Stimulated activated CD4-positive, alpha-beta T cell treated with anti-CD3 and anti-CD28 coated beads, Interleukin-12 subunit alpha, Interleukin-12 subunit beta, amount 100 ng/mL, for 48 hours (primary cell): ENCODE data around the gene TLDC2.
"Not testable (repeated sequence)": the region's sequence is repeated elsewhere in the genome, so short reads cannot be mapped to it uniquely, and the experiment has no call there.

ENCODE experiments used
- DNase-seq, 3 donors: peaks; one replicate each; pipeline ENCODE4 v3.0.0-alpha.2; 2020; ENCODE audit warnings: low read depth in 2 of 3, low spot score in 1 of 3

Gene TLDC2

GRCh38 chr20:36866681-36867495, 9.1 kb upstream of the TLDC2 start:
- no peak for DNase-seq

DNA sequence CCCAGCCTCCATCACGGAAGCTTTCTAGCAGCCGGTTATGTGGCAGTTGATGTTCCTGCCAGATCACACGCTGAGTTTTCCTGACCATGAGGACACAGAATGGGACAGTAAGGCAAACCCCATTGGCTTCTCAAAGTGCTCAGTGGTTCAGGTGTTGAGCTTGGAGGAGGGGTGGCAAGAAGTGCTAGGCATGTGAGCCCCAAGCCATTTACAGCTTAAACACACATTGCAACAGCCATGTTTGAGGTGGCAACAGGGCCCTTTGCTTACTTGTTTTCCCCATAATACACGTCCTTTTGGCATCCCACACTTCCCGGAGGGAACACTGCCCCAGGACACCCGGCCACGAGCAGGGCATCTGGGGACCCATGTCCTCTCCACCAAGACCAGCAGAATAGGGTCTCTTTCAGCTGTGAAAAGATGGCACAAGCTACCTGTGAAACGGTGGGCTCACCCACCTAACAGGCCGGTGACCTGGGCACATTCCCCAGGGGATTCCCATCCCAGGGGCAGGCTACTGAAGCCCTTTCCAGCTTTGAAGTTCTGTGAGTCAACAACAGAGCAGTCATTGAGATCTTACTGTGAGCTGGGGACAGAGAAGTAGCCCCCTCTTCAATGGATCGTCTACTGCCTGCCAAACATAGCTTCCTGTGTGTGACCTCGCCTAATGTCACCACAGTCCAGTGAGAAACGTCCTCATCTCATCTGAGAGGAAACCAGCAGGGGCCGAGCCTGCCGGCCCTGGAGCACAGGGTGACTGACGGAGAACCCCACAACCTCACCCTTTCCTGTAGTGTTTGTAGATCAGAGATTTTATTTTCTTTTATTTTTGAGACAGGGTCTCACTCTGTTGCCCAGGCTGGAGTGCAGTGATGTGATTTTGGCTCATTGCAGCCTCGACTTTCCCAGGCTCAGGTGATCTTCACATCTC, 4.0 kb upstream of the TLDC2 start:
- DNase-seq, result no peak

- no peak for DNase-seq
These were observed 3.1 kb upstream of the TLDC2 start for GRCh38 chr20:36872852-36873251.

- DNase-seq, result no peak
These were observed 2.3 kb upstream of the TLDC2 start for GRCh38 chr20:36873498-36874189.

- not testable (repeated sequence) for DNase-seq
These were observed 845 bp upstream of the TLDC2 start for GRCh38 chr20:36875093-36875492.

DNA sequence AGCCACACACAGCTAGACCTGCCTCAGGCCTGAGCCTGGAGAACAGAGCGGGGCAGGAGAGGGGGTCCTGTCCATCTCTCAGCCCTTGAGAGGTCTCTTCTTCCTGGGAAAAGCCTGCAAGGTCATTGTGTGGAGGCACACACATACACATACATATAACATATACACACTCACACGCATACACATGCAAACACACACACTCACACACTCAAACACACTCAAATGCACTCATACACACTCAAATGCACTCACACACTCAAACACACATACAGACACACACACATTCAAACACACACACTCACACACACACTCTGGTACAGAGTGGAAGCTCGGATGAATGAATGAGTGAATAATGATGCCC, 515 bp downstream of the TLDC2 start:
- no peak for DNase-seq

DNA sequence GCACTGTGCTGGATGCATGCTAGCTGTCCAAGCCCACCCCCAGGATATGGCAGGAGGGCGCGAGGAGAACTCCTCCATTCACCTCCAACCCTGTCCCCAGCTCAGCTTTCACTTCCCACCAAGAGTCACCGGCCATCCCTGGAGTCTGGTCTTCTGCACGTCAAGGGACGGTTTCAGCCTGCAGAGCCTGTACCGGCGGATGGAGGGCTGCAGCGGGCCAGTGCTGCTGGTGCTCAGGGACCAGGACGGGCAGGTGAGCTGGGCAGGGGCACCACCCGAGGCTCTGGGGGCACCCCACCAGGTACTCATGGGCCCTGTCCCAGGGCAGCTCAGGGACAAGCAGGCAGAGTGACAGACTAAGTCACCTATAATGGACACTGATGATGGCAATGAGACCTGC, 3.0 kb downstream of the TLDC2 start:
- DNase-seq, result no peak

GRCh38 chr20:36880741-36881250, 4.9 kb downstream of the TLDC2 start:
- no peak for DNase-seq

GRCh38 chr20:36881331-36881730, 5.4 kb downstream of the TLDC2 start:
- DNase-seq, result no peak

GRCh38 chr20:36881888-36882287, 6.0 kb downstream of the TLDC2 start:
- DNase-seq, result peak in 1 of 3 donors; percentile 21

- DNase-seq, result no peak
These were observed 8.1 kb downstream of the TLDC2 start for GRCh38 chr20:36883977-36884535.

DNA sequence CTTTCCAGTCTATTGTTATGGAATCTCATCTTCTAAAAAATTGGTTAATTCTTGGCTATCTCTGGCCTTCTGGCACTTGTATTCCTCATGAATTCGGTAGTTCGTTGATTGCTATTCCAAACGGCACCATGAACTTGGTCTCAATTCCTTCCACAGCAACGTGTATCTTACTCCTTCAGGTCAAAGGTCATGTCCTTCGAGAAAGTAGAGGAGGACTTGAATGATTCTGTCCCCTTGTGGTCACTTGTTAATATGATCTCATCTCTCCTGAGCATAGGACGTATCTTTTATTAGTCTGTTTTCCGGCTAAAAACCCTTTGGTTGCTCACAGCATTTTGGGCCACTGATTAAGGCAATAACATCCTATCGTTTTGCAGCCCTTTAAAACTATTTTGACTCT, 9.4 kb downstream of the TLDC2 start:
- DNase-seq, result no peak

DNA sequence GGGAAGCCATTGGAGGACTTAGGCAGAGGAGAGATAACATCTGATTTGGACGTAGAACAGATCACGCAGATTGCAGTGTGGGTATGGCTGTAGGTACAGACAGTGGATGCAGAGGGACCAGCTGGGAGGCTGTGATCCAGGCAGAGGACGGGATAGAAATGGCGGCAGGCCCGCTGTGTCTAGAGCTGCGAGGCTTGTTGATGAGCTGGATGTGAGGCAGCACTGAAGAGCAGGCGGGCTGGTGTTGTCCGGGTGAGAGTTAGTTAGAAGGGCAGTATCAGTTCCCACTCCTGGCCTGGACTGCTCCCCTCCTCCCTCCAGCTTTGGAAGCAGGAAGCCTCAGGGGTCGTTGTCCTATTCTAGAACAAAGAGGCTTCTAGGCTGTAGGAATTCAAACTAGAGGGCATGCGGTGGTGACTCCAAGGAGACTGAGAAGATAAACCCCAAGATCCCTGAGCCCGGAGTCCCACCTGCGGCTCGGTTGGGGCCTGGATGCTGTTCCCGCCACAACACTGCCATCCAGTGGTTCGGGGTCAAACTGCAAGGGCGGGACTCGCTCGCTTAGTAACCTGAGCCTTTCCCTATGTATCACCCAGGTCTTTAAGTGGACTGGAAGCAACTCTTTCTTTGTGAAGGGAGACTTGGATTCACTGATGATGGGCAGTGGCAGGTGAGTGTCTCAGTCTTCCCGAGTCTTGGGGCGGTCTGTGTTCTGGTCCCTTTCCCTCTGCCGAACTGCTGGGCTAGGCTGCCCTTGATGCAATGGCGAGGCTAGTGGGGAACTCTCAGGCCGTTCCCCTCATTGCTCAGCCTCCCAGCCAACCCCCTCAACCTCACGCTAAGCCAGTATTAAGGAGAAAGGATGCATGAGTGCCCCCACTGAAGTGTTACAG, 11.2 kb downstream of the TLDC2 start:
- DNase-seq, result peak; percentile 69 to 96 (median 78)

DNA sequence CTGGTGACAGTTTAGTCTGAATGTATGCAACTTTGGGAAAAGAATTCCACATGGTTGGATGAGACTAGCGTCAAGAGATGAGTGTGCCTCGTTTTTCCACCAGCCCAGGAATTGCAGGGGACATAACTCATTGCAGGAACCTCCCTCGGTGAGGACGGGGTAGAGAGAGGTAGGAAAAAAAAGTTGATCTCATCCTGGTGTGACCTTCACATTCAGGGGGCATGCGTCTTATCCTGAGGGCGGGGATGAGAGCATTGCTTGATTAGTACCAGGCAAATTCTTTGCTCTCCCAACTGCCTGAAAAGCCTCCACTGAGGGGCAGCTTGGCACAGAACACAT, 11.8 kb downstream of the TLDC2 start:
- DNase-seq, result no peak

DNA sequence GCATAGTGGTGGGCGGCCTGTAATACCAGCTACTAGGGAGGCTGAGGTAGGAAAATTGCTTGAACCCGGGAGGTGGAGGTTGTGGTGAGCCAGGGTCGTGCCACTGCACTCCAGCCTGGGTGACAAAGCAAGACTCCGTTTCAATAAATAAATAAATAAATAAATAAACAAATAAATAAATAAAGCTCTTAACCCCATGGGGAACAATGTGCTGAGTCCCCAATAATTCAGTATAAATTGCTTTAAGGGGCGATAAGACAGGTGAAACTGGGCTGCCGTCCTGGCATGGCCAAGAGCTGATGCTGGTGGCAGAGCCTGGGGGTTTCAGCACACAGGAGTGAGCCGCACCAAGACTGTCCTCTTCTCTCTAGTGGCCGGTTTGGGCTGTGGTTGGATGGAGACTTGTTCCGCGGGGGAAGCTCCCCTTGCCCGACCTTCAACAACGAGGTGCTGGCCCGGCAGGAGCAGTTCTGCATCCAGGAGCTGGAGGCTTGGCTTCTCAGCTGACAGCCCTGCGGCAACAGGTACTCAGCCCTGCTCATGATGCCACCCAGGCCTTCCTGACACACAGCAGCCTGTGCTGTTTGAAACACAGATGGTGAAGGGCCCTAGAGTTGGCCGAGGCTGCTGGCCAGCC, 13.1 kb downstream of the TLDC2 start:
- no peak for DNase-seq

DNA sequence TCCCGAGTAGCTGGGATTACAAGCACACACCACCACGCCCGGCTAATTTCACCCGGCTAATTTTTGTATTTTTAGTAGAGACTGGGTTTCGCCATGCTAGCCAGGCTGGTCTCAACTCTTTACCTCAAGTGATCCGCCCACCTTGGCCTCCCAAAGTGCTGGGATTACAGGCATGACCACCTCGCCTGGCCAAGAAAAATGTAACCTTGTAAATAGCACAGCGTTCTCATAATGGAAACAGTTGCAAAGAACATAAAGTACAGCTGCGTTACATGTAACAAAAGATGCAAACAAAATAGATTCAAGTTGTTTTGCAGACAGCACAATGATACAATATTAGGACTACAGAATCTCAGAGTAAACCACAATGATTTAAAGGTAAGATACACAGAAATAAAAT, 14.6 kb downstream of the TLDC2 start:
- DNase-seq, result no peak

DNA sequence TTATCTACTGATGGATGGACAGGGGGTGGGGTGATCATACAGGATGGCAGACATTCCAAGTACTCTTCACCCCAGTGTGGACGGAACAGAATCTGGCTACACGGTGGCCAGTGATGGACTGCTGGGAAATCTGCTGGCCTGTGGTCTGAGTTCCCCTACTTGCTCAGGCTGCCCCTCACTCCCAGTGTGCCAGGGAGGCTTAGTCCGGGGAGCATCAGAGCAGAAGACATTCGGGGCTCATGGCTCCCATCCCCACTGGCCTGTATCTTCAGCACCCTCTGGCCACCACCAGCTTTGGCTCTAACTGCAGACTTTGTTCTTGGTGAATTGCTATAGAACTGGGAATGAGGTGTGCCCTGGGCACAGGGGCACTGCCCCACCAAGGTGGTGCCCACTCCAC, 15.3 kb downstream of the TLDC2 start:
- no peak for DNase-seq

GRCh38 chr20:36893801-36894200, 17.9 kb downstream of the TLDC2 start:
- DNase-seq, result no peak

DNA sequence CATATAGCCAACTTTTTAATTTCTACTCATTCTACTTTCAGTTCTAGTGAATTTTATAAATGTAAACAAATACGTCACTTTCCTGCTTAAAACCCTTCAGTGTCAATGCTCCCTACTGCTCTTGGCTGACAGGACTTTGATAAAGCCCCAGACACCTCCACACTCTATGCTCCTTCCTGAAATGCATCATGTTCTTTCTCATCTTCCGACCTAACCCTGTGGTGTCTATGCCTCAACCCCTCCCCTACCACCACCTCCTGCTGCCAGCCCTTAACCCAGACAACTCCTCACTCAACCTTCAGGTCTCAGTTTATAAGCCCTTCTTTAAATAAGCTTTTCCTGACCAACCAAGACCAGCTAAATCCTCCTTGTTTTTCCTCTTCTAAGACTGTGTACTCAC, 19.1 kb downstream of the TLDC2 start:
- no peak for DNase-seq

DNA sequence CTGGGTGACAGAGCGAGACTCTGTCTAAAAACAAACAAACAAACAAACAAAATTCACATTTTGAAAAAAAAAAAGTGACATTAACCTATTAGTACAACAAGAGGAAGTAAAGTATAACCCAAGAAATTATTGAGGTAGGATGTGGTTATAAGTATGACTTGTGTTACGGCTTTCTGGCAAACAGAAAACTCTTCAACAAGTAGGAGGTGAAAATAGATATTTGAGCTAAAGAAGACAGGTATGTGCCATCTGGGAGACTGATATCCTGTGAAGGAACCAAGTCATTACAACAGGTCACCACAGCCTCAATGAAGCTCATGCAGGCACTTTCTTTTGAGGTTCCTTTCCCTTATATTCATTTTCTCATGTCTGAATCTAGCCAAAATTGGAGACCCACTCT, 28.8 kb downstream of the TLDC2 start:
- no peak for DNase-seq
